NCI-H510A treated with DMSO at 0.1 percent for 48 hours (cell line): ENCODE results near the gene COPS7B.

Source experiments
- DNase-seq: peaks from one replicate; lab custom pipeline; 2025; lab: John Stamatoyannopoulos, UW

Gene COPS7B

DNA sequence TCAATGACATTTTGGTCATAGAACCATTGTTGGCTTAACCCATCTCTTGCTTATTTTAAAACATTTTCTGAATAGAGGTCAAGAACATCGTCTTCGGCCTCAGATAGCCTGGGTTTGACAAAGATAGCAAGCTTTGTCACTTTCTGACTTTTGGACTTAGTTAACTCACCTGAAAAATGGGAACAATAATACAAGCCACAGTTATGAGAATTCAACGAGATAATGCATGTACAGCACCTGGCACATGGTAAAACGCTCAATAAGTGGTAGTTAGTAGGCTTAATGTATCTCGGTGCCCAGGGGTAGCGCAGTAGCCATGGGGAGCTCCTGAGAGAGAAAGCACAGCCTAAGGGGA lies 446 bp upstream of the COPS7B start:
- no peak for DNase-seq

DNA sequence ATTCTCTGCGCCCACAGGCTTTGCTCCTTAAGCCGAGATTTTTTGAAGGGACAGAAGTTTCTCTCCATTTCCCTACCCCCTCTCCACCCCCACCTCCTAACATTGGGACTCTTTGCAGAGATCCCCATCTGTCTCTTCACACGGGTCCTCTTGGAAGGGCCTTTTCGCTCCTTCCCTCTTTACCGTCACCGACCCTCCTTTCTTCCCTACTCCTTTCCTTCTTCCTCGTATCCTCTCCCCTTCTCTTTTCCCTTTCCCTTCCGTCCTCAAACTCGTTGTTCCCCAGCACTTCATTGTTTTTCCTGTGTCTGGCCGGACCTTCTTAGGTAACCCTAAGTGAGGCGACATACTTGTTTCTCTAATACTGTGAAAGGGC lies 660 bp downstream of the COPS7B start:
- DNase-seq = no peak

DNA sequence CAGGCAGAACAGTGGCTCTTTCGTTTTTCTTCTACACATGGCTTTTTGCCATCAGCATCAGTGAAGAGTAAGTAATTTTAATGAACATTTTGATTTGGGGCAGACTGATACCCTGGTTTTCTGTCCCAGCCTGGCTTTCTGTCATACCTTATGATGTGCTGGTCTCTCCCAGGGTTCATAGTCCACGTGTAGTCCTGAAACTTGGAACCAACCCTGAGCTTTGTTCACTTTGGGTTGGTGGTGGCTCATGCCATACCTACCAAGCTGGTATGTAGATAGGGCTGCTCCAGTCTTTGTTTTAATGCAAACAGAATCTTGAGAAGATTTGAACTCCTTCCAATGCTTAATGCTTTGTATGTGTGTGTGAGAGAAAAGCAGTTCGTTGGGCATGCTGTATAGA lies 4.9 kb downstream of the COPS7B start:
- no peak for DNase-seq

DNA sequence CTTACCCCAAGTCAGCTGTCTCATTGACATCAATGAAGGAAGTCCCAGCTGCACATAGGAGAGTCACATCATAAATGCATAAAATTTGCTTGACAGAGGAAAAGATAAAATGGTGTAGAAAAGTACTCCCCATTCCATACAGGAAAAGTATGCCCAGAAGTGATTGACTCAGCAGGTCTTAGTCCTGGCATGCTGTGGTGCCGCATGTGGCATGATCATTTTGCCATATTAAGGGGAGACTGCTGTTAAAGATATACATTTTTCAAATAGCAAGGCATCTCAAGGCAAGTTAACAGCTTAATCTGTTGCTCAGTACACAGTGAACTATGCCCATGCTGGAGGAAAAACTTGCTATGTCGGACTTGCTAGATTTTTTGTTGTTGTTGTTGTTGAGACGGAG lies 8.1 kb downstream of the COPS7B start:
- DNase-seq = no peak

DNA sequence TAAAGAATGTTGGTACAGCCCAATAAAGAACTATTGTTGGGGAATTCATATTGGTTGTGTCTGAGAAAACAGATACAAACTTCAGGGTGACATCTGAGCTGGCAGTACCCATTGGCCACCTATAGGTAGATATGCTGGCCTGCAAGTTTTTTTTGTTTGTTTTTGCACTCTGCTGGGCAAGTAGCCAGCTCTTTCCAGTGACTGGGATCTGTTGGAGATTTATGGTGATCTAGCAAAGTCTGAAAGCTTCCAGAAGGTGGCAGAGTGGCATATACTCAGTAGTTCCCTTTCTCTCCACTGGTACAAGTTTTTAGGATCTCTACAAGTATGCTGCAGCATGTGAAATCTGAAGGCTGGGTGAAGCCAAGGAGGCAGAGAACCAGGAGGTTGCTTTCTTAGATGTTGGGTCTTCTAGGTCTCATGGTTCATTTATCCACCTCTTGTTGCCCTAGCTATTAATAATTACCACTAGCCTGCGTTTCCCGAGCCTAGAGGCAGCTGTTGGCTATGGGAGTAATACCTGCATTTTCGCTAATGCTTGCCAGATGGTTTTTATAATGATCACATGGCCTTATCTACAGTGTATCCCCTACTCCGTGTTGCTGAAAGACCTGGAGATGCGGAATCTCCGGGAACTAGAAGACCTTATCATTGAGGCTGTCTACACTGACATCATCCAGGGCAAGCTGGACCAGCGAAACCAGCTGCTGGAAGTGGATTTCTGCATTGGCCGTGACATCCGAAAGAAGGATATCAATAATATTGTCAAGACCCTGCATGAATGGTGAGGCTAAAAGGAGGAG lies 9.5 kb downstream of the COPS7B start:
- peak; percentile 99 for DNase-seq

DNA sequence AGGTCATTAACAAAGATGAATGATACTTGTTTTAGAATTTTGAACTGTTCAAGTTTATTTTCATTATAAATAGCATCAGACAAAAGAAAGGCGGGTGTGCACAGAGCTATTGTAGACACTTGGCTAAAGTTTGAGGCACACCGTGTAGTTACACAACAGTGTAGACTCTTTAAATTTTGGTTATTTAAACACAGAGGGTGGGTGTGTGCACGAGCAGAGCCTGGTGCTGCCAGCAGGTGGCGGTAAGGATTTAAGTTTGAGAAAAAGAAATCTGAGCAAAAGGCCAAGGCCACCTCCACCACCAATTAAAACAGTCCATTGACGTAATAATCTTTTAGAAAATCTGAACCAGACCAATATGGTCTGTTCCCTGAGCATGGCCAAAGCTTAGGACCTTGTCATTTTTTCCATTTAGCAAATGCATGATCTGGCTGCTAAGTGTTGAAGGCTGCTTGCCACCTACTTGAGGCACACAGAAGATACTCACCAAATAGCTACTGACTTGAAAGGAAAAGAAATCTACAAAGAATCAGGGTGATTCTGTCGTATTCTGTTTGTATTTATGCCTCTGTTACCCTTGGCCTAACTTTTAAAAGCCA lies 14.3 kb downstream of the COPS7B start:
- peak; percentile 55 for DNase-seq

DNA sequence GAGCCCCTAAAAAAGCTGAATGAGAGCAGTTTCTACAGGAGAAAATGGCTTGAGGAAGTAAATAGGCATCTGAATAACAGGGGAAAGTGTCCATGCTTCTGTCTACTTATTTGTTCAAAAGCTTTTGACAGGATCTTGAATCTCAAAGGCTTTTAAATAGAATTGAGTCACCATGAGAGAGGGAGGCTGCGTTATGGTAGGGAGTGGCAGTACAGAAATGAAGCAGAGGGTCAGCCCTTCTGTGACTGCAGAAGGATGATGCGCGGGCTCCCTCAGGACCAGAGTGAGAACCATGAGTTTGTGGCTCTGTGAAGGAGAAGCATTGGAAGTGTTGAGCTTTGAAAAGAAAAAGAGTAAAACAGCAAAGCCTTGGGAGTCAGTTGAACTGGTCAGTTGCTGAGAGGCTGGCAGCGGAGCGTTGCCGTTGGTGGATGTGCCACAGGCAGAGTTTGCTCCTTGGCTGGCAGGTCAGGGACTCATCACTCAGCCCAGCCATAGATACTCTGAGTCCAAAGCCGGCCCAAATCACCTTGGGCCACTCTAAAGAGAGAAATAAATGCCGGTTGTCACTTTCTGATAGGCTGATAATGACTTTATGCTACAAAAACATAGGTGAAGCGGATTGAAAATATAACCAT lies 17.4 kb downstream of the COPS7B start:
- DNase-seq = no peak

DNA sequence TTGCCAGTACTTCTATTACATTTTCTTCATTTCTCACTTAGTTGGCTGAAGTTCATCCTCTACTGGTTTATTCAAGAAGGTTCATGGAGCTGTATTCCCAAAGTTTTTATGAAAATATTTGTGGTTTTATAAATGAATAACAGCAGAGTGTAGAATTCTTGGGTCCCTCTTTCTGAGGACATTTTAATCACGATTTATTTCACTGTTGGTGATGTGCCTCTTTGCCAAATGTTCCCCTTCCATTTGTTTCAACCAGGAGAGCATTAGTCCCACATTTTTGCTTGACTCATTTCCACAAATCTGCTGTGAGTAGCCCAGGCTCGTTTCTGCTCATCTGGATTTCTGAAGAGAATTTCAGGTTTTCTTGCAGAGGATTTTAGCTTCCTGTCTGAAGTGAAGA lies 20.8 kb downstream of the COPS7B start:
- DNase-seq = no peak

DNA sequence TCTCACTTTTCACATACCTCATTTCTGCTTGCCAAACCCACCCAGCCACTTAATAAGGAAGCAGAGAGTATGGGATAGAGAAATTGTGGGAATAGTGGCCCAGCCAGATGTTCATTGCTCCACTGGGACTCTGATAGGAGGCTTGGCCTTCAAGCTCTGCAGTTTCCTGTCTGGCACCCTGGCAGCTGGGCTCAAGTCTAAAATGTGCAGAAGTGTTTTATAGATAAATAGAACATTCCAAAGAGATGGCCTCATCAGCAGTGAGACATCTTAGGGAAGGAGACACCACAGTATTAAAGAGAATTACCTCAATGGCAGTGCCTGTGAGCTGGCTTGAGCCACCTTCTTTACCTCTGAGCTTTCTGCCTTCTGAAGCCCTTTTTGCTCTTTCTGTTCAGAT lies 24.7 kb downstream of the COPS7B start:
- no peak for DNase-seq

DNA sequence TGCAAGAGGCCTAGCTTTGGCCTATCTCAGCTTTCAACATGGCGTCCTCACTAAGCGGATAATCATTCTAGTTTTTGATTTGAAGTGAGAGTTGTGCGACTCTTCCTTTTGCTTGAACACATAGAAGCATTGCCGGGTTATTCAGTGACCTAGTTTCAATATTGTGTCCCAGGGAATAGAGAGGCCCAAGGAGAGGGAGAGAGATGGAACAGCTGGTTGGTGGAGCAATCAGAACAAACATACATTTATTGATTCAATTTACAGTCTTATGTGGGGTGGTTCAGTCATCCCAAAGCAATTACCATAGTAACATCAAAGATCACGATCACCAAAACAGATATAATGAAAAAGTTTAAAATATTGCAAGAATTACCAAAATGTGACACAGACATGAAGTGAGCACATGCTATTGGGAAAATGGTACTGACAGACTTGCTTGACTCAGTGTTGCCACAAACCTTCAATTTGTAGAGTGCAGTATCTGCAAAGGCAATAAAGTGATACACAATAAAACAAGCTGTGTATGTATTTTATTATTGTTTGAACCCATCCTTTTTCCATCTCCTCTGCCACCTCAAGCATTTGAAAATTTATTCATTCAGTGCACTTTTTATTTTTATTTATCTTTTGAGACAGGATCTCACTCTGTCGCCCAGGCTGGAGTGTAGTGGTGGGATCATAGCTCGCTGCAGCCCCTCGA lies 30.2 kb downstream of the COPS7B start:
- DNase-seq = no peak

DNA sequence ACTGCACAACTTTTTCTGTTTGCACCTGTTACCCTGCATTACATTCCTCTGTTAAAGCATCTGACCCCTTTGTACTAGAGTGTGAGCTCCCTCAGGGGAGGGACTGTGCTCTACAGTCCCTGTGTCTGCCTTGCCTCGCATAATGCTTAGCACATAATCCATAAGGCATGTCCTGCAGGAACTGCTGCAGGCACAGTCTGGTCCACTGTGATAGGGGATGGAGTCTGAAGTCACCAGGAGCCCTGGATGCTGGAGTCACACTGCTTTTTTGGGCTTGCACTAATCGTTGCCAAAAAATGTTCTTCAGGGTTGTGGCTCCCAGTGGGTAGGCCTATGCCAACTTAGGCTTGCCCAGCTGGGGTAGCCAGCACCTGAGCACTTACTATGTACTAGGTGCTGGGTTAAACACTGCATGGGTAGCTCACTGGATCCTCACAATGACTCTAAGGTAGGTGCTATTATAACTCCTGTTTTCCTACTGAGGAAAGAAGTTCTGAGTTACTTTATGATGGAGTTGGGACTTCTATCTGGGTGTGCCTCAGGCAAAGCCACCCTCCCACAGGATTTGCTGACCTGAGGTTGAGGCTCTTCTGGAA lies 33.3 kb downstream of the COPS7B start:
- no peak for DNase-seq

DNA sequence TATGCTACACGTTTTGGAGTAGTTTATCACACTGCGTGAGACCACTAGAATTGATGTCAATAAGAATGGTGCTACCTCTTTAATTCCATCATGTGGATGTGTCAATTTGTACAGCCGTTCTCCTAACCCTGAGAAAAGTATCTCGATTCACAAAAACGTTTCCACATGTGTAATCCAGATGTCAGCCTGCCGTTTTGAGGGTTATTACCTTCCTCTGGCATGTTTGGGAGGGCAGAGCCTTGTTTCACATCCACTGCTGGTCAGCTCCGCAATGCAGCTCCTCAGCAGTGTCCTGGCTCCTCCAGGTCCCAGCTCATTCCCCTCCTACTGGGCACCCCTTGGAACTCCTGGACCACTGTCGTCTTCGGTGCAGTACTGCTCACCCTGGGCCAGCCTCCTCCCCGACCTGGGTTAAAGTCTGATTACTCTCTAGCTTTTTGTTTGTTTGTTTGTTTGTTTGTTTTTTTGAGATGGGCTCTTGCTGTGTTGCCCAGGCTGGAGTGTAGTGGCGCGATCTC lies 34.6 kb downstream of the COPS7B start:
- DNase-seq = no peak

DNA sequence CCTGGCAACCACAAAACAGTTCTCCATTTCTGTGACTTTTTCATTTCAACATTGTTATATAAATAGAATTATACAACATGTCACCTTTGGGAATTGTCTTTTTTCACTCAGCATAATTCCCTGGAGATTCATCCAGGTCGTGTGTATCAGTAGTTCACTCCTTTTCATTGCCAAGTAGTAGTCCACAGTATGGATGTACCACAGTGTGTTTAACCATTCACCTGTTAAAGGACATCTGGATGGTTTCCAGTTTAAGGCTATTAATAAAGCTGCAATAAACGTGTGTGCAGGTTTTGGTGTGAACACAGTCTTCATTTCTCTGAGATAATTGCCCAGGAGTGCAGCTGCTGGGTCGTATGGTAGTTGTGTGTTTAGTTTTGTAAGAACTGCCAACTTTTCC lies 35.7 kb downstream of the COPS7B start:
- no peak for DNase-seq

DNA sequence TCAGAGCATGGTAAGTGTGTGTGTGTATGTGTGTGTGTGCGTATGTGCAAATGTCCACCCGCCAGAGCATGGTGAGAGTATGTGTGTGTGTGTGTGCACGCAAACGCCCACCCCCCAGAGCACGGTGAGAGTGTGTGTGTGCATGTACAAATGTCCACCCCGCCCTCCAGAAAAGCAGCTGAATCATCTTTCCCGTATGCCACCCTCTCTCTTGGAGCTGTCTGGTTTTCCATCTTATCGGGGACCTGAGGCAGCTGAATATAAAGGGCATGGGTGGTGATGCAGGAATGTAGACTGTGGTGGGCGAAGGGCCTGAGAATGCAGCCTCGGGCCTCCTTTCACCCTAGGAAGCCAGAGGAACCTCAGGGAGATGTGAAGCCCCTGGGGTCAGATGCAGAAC lies 66.9 kb downstream of the COPS7B start:
- no peak for DNase-seq

DNA sequence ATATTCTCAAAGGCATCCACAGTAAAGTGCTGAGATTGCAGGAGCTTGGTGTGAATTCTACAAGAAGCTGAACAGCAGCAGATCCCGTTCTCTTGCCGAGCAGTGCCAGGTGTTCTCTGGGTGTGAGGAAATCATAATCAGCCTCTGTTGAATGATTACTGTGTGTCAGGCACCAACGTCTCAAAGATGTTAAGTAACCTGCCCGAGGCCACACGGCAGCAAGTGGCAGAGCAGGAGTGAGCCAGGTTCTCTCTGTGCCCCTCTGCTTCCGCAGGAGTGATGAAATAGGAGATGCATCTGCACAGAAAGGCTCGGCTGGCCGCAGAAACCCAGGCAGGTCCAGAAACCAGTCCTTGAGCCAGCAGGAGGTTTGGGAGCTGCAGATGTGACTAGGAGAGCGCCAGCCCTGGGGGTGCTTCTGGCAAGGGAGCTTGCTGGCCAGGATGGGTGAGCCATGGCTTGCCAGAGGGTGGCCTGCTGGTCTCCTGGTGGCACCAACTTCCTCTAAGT lies 68.4 kb downstream of the COPS7B start:
- peak; percentile 60 for DNase-seq

DNA sequence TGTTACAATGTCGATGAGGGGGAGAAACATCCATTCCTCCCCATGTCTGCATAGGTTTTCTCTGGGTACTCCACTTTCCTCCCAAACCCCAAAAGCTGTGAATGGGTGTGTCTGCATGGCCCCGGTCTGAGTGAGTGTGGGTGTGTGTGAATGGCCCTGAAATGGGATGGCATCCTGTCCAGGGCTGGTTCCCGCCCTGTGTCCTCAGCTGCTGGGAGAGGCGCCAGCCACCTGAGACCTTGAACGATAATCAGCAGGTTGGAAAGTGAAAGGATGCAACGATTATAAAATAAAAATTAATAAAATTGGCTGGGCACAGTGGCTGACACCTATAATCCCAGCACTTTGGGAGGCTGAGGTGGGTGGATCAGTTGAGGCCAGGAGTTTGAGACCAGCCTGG lies 70.7 kb downstream of the COPS7B start:
- no peak for DNase-seq
